GM12873 (cell line): ENCODE measurements around the gene RNF10.

Experiments used
- CTCF ChIP-seq: IDR thresholded peaks from 2 replicates; pipeline ENCODE4 v1.5.1; 2012; ENCODE audit warnings: low read depth, mild to moderate bottlenecking, moderate library complexity, low read length, control low read depth; ENCODE audit not compliant: insufficient read depth; ENCODE audit errors: missing control alignments

The RNF10 gene

GRCh38 chr12:120584343-120585149, 50.4 kb downstream of the RNF10 start:
- TF ChIP-seq CTCF: peak; percentile 46

- TF ChIP-seq CTCF: no peak
These were observed 52.0 kb downstream of the RNF10 start for GRCh38 chr12:120586206-120586605.

GRCh38 chr12:120586860-120587259, 52.7 kb downstream of the RNF10 start:
- TF ChIP-seq CTCF: no peak

GRCh38 chr12:120588371-120588770, 54.2 kb downstream of the RNF10 start:
- TF ChIP-seq CTCF: no peak

- no peak for TF ChIP-seq CTCF
These were observed 55.1 kb downstream of the RNF10 start for GRCh38 chr12:120588948-120589930.

GRCh38 chr12:120590741-120591407, 56.7 kb downstream of the RNF10 start:
- no peak for TF ChIP-seq CTCF
